H1 (cell line): ENCODE data around the gene PPM1L. TPM values are rescaled to one million over a fixed set of nuclear protein-coding genes. Genes with fewer than 3 reads are reported as not detected.

Experiments
- BCL11A ChIP-seq, 2 experiments: IDR thresholded peaks; one replicate each; pipeline ENCODE4 v1.6.1; 2011; ENCODE audit warnings: low read depth in 2 of 2, low read length in 2 of 2, mild to moderate bottlenecking in 2 of 2
- CHD7 ChIP-seq: fragments of 300-600 bp; sonication (generic); IDR thresholded peaks from 2 replicates; pipeline ENCODE4 v1.7.1; 2012; ENCODE audit warnings: low read length, moderate library complexity, mild to moderate bottlenecking, inconsistent platforms; ENCODE audit not compliant: insufficient replicate concordance
- HDAC2 ChIP-seq, 2 experiments: fragments of 300-600 bp in 1 of 2; sonication (generic) in 1 of 2; IDR thresholded peaks; 2 replicates each; pipeline ENCODE4 v1.6.1; 2011 to 2012; ENCODE audit warnings: low read depth in 2 of 2, low read length in 2 of 2, mild to moderate bottlenecking in 2 of 2, moderate library complexity in 2 of 2, borderline replicate concordance in 1 of 2, inconsistent platforms in 1 of 2
- POLR2A ChIP-seq, 2 experiments: IDR thresholded peaks; 1 replicate in 1 of 2; 2 replicates in 1 of 2; pipeline ENCODE4 v1.6.1; 2011; ENCODE audit warnings: low read depth in 2 of 2, low read length in 2 of 2, mild to moderate bottlenecking in 2 of 2; ENCODE audit errors: control extremely low read depth in 1 of 2
- POU5F1 ChIP-seq: IDR thresholded peaks from 2 replicates; pipeline ENCODE4 v1.6.1; 2011; ENCODE audit warnings: low read depth, mild to moderate bottlenecking, low read length, moderate library complexity
- RXRA ChIP-seq: IDR thresholded peaks from 2 replicates; pipeline ENCODE4 v1.6.1; 2011; ENCODE audit warnings: low read depth, mild to moderate bottlenecking, low read length, moderate library complexity; ENCODE audit not compliant: insufficient read depth
- YY1 ChIP-seq: IDR thresholded peaks from 2 replicates; pipeline ENCODE4 v1.6.1; 2011; ENCODE audit warnings: low read depth, mild to moderate bottlenecking, low read length
- polyA plus RNA-seq, 7 experiments: library from polyadenylated mRNA; depleted of rRNA in 3 of 7; stranded (reverse) in 5 of 7; unstranded in 2 of 7; fragments of >200 nt in 5 of 7; fragments of 200-250 nt in 2 of 7; gene quantifications; 1 replicate in 5 of 7; 2 replicates in 1 of 7; 4 replicates in 1 of 7; pipeline versions ENCODE4 v1.2.1 to v1.2.3, GENCODE V29; 2011 to 2013; ENCODE audit warnings: missing spikeins in 2 of 7, mixed read lengths in 2 of 7
- total RNA-seq: library from RNA; stranded (reverse); fragmentation: NEBNext Ultra II Directional; extraction: Animal tissue kit (Norgen Biotek cat#: 25700); gene quantifications from 2 replicates; pipeline ENCODE4 v1.2.1, GENCODE V29; 2021

The PPM1L gene
- total and polyA plus RNA-seq, 2 of the 8 experiments (the other 6 are each of a cell fraction or from before 2014, with no cell fraction given) = 2.8 to 18.1 TPM

- TF ChIP-seq CHD7 (no peak), POU5F1 (no peak), BCL11A (IDR thresholded peaks at IDR 0.05; ENCODE audit: low read depth in 2 of 2, low read length in 2 of 2) (no peak), HDAC2 (IDR thresholded peaks at IDR 0.05; ENCODE audit: borderline replicate concordance in 1 of 2, low read depth in 2 of 2, low read length in 2 of 2) (no peak), YY1 (no peak), POLR2A (IDR thresholded peaks at IDR 0.05; ENCODE audit: control extremely low read depth in 1 of 2, low read depth in 2 of 2, low read length in 2 of 2) (no peak), RXRA (no peak)
- TF ChIP-seq, all 59 proteins: peak for 0
These were observed 189.3 kb downstream of the PPM1L start (continued) for GRCh38 chr3:160945336-160945735.
